Breast epithelium (tissue), 4 donors: Measurements from ENCODE around the gene RFWD3. TPM values are rescaled to one million over a fixed set of nuclear protein-coding genes. Genes with fewer than 3 reads are reported as not detected.

Source experiments
- DNase-seq, 2 donors: peaks; one replicate each; pipeline ENCODE4 v3.0.0-alpha.2; 2019; ENCODE audit warnings: low spot score in 2 of 2
- H3K27ac ChIP-seq, 2 donors: fragments of 200-600 bp; sonication (generic) in 1 of 2; one replicate each; pipeline ENCODE4 v1.5.1; 2016 to 2019; ENCODE audit warnings: mild to moderate bottlenecking in 1 of 2
- H3K27me3 ChIP-seq, 2 donors: fragments of 200-600 bp; sonication (generic) in 1 of 2; one replicate each; pipeline versions ENCODE4 v1.5.1 to v1.6.0; 2017 to 2019; ENCODE audit warnings: control low read depth in 1 of 2, mild to moderate bottlenecking in 1 of 2
- H3K36me3 ChIP-seq: fragments of 200-600 bp; one replicate; pipeline ENCODE4 v1.5.1; 2019
- H3K4me1 ChIP-seq, 2 donors: fragments of 200-600 bp; sonication (generic); one replicate each; pipeline ENCODE4 v1.5.1; 2016 to 2019; ENCODE audit warnings: control low read depth in 1 of 2
- H3K4me3 ChIP-seq, 3 donors: fragments of 200-600 bp; sonication (generic); 1 replicate in 2 of 3; 2 replicates in 1 of 3; pipeline ENCODE4 v1.5.1; 2016 to 2019; ENCODE audit warnings: mild to moderate bottlenecking in 3 of 3, moderate library complexity in 2 of 3
- H3K9me3 ChIP-seq, 2 donors: fragments of 200-600 bp; sonication (generic) in 1 of 2; one replicate each; pipeline ENCODE4 v1.5.1; 2016 to 2019; ENCODE audit warnings: control low read depth in 1 of 2
- POLR2A ChIP-seq: fragments of 450-650 bp; IDR thresholded peaks from one replicate; pipeline ENCODE4 v1.6.1; 2016; ENCODE audit warnings: antibody characterized with exemption, mild to moderate bottlenecking, moderate library complexity
- POLR2AphosphoS5 ChIP-seq, 3 donors: sonication (generic); formaldehyde crosslinking; IDR thresholded peaks; one replicate each; pipeline ENCODE4 v1.6.1; 2017; ENCODE audit warnings: antibody characterized with exemption in 3 of 3
- intact Hi-C: fragments of 100-400 bp; cut with DNase I; formaldehyde crosslinking; loops from one replicate; pipeline ENCODE4 v1.15.1; 2023; ENCODE audit warnings: low total_unique reads
- total RNA-seq, 3 donors: library from RNA; depleted of rRNA; stranded (reverse); fragments of >200 nt; gene quantifications; one replicate each; pipeline ENCODE4 v1.1.0, GENCODE V29; 2016
- TF ChIP-seq, protein P1 (sequence below), 3 donors: fragments of 450-650 bp; IDR thresholded peaks; one replicate each; pipeline ENCODE4 v1.5.1; 2016 to 2017; ENCODE audit warnings: antibody characterized with exemption in 3 of 3, mild to moderate bottlenecking in 3 of 3, moderate library complexity in 3 of 3

Gene RFWD3, protein sequence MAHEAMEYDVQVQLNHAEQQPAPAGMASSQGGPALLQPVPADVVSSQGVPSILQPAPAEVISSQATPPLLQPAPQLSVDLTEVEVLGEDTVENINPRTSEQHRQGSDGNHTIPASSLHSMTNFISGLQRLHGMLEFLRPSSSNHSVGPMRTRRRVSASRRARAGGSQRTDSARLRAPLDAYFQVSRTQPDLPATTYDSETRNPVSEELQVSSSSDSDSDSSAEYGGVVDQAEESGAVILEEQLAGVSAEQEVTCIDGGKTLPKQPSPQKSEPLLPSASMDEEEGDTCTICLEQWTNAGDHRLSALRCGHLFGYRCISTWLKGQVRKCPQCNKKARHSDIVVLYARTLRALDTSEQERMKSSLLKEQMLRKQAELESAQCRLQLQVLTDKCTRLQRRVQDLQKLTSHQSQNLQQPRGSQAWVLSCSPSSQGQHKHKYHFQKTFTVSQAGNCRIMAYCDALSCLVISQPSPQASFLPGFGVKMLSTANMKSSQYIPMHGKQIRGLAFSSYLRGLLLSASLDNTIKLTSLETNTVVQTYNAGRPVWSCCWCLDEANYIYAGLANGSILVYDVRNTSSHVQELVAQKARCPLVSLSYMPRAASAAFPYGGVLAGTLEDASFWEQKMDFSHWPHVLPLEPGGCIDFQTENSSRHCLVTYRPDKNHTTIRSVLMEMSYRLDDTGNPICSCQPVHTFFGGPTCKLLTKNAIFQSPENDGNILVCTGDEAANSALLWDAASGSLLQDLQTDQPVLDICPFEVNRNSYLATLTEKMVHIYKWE
- total RNA-seq = 10 to 100 TPM; 11.0 to 23.6 (median 18.7) TPM

DNA sequence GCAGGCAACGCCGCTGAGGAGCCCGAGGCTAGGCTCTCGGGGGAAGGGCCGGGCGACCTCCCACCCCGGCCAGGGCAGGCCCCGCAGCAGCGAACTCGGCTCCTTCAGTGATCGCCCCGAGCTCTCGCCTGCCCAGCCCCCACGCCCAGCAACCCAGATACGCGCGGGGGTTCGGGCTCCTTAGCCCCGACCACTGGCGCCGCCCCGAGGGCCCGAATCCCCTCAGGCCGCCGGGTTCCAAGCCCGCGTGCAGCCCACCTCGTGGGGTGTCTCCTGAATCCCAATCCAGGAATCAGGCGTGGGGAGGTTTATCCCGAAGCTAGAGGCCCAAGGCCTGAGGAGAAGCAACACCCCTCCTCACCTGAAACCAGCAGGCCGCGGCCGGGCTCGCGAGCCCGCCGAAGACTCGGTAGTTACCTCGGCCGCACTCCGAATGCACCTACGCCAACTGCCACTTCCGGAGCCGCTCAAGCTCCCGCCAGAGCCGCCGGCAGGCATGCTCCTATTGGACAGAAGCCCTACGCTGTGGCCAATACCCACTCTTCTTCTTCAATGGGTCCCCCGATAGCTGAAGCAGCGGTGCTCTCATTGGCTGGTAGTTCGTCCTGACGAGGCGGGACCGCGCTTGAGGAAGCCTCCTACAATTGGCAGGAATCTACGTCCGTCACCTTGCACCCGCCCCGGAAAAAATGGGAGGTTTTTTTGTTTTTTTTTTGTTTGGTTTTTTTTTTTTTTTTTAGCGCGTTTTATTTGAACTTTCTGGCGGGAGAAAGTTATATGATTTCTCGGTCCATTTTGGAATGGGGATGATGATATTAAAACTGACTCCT is at the start of gene RFWD3:
Gene RFWD3 (minus strand): TSS at position 453 of the 830 bp plus-strand sequence. CDS start 5,428 bp downstream, outside the sequence.
- Histone ChIP-seq H3K27me3 (no peaks in the 10 kb centered on the region), H3K4me3 (peak within 1 kb of the TSS; percentile 90 to 95 (median 91)), H3K4me1 (peaks cover 0 to 4% of the 10 kb centered on the region in 2 donors), H3K36me3 (no peaks in the 10 kb centered on the region), H3K9me3 (no peaks in the 10 kb centered on the region), H3K27ac (peak within 1 kb of the TSS; percentile 74)
- TF ChIP-seq, protein P1, sequence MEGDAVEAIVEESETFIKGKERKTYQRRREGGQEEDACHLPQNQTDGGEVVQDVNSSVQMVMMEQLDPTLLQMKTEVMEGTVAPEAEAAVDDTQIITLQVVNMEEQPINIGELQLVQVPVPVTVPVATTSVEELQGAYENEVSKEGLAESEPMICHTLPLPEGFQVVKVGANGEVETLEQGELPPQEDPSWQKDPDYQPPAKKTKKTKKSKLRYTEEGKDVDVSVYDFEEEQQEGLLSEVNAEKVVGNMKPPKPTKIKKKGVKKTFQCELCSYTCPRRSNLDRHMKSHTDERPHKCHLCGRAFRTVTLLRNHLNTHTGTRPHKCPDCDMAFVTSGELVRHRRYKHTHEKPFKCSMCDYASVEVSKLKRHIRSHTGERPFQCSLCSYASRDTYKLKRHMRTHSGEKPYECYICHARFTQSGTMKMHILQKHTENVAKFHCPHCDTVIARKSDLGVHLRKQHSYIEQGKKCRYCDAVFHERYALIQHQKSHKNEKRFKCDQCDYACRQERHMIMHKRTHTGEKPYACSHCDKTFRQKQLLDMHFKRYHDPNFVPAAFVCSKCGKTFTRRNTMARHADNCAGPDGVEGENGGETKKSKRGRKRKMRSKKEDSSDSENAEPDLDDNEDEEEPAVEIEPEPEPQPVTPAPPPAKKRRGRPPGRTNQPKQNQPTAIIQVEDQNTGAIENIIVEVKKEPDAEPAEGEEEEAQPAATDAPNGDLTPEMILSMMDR (IDR thresholded peaks at IDR 0.05) = no peak
- TF ChIP-seq POLR2AphosphoS5 (IDR thresholded peaks at IDR 0.05) = peak in 2 of 3 donors; percentile 48 to 60
- intact Hi-C loops = no loop called here
- DNase-seq = peak; percentile 98 to 99

DNA sequence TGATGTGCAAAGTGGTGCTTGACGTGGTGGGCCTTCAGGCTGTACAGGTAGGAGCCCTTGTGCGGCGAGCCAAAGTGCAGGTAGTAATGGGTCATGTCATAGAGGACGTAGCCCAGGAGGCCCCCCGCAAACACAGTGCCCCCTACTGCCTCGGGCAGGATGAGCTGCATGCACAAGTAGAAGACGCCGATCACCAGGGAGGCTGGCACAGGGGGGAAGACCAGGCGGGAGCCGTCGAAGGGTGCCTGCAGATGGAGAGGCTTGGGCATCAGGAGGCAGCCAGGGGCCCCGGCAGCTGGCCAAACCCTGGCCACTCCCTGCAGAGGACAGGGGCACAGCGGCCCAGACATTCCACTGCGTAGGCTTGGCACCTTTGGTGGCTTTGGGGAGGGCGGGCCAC is 49.7 kb upstream of the RFWD3 start:
- Histone ChIP-seq H3K27me3 (no peaks in the 10 kb centered on the region), H3K27ac (no peak overlapping the region), H3K36me3 (no peaks in the 10 kb centered on the region), H3K9me3 (no peaks in the 10 kb centered on the region), H3K4me3 (no peak overlapping the region), H3K4me1 (no peaks in the 10 kb centered on the region)
- intact Hi-C loops = no loop called here
- DNase-seq = no peak
- TF ChIP-seq POLR2A (no peak), POLR2AphosphoS5 (IDR thresholded peaks at IDR 0.05) (no peak)

DNA sequence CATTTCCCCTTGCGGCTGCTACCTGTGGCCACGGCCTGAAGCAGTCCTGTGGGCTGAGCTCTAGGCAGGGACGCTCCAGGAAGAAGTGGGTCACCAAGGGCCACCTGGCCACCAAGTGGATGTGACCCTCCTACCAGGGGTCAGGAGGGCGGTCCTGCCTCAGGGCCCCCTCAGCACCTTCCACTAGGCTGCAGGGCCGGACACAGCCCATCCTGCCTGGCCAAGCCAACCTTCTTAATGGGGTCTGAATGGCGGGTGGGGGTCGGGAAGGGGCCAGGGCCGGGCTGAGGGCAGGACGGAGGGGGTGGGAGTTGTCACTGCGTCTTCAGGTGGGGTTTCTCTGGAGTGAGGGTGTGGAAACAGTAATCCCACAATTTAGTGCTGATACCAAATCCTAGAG is 47.2 kb upstream of the RFWD3 start:
- TF ChIP-seq POLR2AphosphoS5 (IDR thresholded peaks at IDR 0.05) (no peak), POLR2A (no peak)
- TF ChIP-seq, protein P1 (IDR thresholded peaks at IDR 0.05) = no peak
- H3K4me3 ChIP-seq = no peak overlapping the region
- no peak for DNase-seq
- intact Hi-C loops = no loop called here
- H3K4me1 ChIP-seq = no peaks in the 10 kb centered on the region
- no peak overlapping the region for H3K27ac ChIP-seq
- H3K27me3 ChIP-seq = no peaks in the 10 kb centered on the region
- no peaks in the 10 kb centered on the region for H3K36me3 ChIP-seq
- H3K9me3 ChIP-seq = no peaks in the 10 kb centered on the region

DNA sequence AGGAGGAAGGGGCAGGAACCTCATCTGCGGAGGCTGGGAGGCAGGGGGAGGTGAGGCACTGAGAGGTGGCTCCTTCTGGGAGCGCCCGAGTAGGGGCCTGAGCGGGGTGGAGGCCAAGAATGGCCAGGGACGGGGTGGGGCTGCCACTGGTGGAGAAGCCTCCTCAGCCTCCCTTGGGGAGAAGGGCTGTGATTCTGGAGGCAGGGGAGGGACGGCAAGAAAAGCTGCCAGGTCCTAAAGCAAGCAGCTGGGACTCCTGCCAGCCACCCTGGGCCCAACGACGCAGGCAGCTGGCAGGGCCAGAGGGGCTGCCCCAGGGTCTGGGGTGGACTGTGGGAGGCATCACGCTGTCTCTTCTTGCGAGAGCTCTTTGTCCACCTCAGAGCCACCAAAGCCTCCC is 46.6 kb upstream of the RFWD3 start:
- H3K27ac ChIP-seq = no peak overlapping the region
- DNase-seq = no peak
- H3K4me1 ChIP-seq = no peaks in the 10 kb centered on the region
- H3K9me3 ChIP-seq = no peaks in the 10 kb centered on the region
- intact Hi-C loops = no loop called here
- no peaks in the 10 kb centered on the region for H3K27me3 ChIP-seq
- no peak overlapping the region for H3K4me3 ChIP-seq
- TF ChIP-seq, protein P1 (IDR thresholded peaks at IDR 0.05) = no peak
- TF ChIP-seq POLR2A (no peak), POLR2AphosphoS5 (IDR thresholded peaks at IDR 0.05) (no peak)
- H3K36me3 ChIP-seq = no peaks in the 10 kb centered on the region

DNA sequence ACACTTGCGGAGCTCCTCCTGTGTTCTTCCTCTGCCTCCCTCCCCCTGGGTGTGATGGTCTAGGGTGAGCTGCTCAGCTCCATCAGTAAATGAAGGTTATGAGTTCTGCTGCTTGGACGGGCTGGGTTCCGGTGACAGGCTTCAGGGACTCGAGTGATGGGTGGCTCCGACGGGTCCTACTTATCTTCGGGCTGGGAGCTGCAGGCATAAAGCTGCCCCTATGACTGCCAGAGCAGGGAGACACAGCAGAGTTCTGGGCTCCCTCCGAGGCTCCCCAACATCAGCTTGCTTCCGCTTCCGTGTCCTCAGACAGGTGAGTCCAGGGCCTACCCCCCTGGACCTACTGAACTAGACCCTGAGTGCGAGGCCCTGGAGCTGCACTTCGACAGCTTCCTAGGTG is 45.3 kb upstream of the RFWD3 start:
- intact Hi-C loops = no loop called here
- Histone ChIP-seq H3K27me3 (no peaks in the 10 kb centered on the region), H3K9me3 (no peaks in the 10 kb centered on the region), H3K4me1 (no peaks in the 10 kb centered on the region), H3K4me3 (no peak overlapping the region), H3K27ac (no peak overlapping the region), H3K36me3 (no peaks in the 10 kb centered on the region)
- TF ChIP-seq, protein P1 (IDR thresholded peaks at IDR 0.05) = no peak
- TF ChIP-seq POLR2A = no peak
- DNase-seq = no peak
